ENCODE measurements around the gene STX8.
A peak's percentile ranks its signal among the peaks of the same experiment; 100 is the strongest.

STX8 gene

GRCh38 chr17:9436630-9437029, 139.0 kb downstream of the STX8 start:
- DNase-seq (ENCODE audit: low read depth): no peak

DNA sequence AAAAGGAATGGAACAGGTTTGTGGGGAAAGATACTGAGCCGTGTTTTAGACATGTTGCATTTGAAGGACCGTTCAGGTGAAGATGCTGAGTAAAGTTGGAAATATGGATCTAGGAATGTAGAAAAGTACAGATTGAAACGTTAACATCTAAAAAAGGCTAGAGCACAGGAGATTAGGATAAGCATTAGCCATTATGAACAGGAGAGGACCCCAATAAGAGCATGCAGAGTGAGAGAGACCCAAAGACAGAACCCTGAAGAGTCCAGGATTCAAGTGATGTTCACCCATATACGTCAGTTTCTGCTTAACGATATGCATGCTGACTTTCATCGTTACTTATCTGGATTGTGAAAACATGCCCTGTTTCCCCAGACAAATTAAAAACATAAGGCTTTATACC, 140.5 kb downstream of the STX8 start:
- DNase-seq (ENCODE audit: low read depth): no peak

- no peak for DNase-seq (ENCODE audit: low read depth)
These were observed 141.0 kb downstream of the STX8 start for GRCh38 chr17:9434642-9435057.

DNA sequence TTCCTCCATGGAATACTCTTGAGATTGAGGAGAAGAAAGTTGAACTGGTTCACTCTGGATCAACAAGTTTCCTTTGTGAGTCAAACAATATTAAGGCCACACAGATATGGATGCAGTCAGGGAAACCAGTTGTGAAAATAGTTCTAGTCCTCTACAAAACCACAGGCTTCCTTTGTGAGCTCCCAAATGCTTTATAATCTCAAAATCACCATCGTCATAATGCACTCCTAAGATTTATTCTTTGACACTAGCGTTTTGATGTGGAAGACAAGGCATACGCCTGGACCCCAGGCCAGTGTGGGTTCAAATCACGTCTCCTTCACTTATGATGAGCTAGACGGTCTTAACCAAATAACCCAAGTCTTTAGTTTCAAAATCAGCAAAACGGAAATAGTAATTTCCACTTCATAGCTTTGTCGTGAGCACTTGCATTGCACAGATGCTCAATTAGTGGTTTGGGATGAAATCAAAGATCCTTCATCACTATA, 142.6 kb downstream of the STX8 start:
- DNase-seq (ENCODE audit: low read depth): no peak

GRCh38 chr17:9432134-9432885, 143.3 kb downstream of the STX8 start:
- no peak for DNase-seq (ENCODE audit: low read depth)

DNA sequence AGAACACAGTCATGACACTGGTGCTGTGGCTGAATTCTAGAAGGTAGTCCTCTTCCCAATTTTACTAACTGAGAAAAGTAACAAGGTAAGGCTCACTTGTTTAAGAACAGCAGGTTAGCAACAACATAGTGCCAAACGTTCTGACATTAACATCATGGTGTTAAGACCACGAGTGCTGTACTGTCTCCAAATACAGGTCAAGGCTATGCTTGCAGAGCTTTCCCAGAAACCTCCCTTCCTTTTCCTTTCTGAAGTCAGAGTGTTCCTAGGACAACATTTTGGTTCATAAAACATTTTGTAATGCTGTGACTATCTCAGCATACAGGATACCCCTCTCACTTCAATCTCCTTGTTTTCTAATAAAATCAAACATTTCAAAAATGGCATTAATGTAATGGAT, 144.0 kb downstream of the STX8 start:
- DNase-seq (ENCODE audit: low read depth): no peak

GRCh38 chr17:9427465-9428315, 147.9 kb downstream of the STX8 start:
- no peak for DNase-seq (ENCODE audit: low read depth)

DNA sequence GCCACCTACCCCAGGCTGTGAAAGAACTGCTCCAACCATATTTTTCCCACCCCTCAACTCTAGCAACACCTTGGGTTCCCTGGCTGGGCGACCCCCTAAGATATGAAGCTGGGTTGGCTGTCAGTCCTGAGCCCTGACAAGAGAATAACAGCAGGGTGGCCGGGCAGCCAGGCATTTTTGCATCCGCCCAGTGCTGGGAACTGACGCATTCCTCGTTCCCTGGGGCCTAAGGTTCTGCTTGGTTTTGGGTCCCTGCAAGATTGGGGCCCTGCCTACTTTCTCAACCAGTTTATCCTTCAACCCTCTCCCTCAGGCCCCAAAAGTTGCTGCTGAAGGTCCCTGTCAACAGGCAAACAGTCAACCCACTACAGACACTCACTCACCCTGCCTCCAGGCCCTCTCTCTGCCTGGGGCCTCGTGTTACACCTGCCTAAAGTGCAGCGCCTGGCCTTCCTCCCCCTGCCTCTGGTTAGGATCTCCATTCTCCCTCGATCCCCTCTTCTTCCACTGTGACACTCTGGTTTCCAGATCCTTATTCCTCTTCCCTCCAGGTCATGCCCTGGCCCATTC, 151.5 kb downstream of the STX8 start:
- no peak for DNase-seq (ENCODE audit: low read depth)

DNA sequence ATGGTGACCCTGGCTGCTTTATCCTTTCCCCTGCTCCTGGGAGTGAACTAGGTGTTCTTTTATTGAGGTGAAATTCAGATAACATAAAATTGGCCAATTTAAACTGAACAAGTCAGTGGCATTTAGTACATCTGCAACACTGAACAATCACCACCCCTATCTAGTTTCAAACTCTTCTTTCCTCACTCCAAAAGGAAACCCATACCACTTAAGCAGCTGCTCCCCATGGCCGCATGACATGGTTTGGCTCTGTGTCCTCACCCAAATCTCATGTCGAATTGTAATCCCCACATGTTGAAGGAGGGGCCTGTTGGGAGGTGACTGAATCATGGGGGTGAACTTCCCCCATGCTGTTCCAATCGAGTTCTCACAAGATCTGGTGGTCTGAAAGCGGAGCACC, 154.1 kb downstream of the STX8 start:
- no peak for DNase-seq (ENCODE audit: low read depth)

DNA sequence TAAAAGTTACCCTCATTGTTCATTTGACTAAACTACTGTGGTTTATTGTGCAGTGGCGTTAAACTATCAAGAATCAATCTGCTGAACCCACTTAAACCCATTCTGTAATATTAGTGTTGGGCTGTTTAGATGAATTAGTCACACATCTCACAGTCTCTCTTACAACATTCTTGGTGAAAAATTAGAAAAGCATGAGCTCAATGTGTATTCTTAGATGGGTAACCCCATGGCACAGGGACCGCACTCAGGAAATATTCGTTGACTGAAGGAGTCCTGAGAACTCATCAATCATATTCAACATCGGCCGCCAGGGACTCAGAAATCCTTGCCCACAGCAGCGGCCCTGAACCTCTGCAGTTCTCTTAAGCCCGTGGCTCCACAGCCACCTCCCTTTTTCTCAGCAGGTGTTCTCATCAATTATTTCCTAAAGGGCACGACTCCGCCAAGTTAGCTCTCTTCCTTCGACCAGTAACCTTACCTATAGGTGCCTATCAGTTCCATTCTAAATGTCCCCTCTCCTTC, 155.6 kb downstream of the STX8 start:
- DNase-seq (ENCODE audit: low read depth): no peak

- DNase-seq (ENCODE audit: low read depth): no peak
These were observed 161.1 kb downstream of the STX8 start for GRCh38 chr17:9414471-9414870.

DNA sequence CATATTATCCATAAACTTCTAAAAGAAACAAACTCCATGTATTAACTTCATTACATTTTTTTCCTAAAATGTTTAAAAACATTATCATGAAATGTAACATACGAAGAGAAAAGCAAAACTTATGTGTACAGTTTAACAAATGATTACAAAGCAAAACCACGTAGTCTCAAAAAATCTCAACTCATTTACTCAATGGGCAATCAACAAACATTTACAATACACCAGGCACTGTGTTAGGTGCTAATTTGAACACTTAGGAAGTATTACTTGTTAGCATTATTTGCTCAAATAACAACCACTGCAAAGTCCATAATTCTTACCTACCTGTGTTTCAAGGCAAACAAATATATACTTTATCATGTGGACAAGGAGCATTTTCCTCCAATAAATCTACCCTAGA, 164.9 kb downstream of the STX8 start:
- DNase-seq (ENCODE audit: low read depth): no peak

DNA sequence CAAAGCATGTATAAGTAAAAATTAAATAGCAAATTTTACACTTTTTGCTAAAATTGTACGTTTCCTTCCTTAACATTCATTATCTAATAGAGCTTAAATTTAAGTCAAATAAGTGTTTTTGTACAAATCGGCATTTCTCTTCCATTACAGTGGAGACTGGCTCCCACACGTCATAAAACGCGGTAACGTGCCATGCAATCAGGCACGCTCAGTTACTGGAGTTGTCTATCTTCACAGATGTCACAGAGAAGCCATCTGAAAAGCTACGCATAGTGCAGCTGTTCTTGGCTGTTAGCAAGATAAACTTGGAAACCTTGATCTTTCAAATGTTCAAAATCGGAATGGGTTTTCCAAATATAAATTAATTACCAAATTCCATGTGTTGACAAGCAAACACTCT, 165.3 kb downstream of the STX8 start:
- no peak for DNase-seq (ENCODE audit: low read depth)

- DNase-seq (ENCODE audit: low read depth): no peak
These were observed 165.7 kb downstream of the STX8 start for GRCh38 chr17:9409878-9410277.

DNA sequence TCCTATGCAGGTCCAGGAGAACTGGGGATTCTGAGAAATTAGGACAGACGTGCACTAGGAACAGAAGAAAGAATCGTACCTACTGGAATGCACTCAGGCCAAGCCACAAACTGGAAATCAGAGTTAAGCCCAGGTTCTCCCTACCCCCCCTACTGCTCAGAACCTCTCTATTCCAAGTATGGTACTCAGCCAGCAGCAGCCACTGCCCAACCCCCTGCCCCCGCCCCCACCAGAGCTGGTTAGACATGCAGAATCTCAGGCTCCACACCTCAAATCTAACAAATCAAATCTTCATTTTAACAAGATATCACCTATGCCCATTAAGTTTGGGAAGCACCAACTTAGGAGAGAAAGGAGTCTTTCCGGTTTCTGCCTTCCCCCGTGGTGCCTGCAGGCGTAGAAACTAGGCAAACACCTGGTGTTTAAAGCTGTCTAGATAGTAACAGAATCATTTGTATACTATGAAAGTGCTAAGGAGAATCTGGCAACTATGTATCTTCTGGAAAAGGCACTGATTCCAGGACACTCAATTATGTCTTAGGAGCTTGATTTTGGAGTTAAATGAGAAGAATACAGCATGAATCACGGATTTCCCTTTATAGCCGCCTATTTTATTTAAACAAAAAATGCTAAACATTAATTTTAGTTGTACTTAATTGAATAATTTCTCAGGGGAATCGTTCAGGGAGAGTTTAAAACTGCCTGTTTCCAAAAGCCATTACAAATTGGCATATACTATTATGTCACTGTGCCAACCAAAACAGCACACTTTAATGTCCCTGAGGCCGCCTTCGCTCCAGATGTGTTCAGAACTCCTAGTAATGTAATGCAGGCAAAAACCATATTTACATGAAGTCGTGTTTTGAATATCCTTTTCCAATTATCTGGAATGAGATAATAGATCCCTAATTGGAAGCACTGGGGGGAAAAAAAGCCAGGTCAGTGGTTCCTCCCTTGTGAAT, 166.5 kb downstream of the STX8 start:
- DNase-seq (ENCODE audit: low read depth): no peak

DNA sequence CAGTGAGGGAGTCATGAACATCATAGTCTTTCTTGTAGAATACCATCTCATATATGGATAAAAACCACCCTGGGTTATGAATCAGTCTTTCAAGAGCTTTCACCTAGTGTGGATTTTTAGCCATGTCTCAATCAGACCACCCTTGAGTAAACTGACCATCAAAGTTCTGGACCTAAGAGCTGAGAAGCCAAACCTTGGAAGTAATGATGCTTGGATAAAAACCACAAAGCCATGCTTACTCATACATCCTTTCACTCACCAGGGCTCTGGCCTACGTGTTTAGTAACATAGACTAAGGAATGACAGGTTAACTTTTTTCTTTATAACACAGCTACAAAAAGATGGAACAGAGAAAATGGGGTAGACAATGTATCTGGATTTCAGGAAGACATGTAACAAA, 167.2 kb downstream of the STX8 start:
- DNase-seq (ENCODE audit: low read depth): no peak

GRCh38 chr17:9406046-9406606, 169.5 kb downstream of the STX8 start:
- DNase-seq (ENCODE audit: low read depth): no peak

DNA sequence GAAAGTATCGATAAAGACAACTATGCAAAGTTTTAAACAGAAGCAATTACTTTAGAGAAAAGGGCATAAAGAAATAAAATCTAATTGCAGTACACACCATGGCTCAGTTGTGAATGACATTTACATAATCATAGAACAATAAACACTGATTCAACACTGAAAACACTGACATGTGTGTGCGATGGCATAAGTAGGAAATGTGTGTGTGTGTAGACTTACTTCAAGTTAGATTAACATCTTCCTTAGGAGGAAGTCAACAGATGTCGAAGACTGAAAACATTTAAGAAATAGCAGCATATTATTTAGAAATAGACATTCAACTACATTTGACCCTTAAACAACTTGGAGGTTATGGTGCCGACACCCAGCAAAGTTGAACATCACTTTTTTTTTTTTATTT, 172.4 kb downstream of the STX8 start:
- no peak for DNase-seq (ENCODE audit: low read depth)

GRCh38 chr17:9402590-9403199, 172.9 kb downstream of the STX8 start:
- peak; percentile 0 for DNase-seq (ENCODE audit: low read depth)

DNA sequence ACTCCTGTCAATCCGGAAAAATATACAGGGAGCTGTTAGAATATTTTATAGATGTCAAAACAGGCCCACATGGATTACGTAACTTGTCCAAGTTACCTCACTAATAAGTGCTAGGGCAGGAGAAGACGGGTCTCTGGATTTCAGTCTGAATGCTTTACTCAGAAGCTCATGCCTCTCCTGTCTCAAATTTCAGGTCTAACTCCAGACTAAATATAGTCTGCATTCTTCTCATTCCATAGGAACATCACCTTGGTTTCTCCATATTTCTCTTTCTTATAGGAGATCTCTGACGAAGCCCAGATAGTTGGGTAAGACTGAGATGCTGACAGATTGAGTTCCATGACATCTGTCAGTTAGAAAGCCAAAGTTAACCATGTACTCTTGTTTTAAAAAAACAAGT, 174.2 kb downstream of the STX8 start:
- no peak for DNase-seq (ENCODE audit: low read depth)

GRCh38 chr17:9389111-9389527, 186.5 kb downstream of the STX8 start:
- DNase-seq (ENCODE audit: low read depth): no peak
